IMR-90 (cell line): ENCODE data around the gene SLC47A2. TPM values are rescaled to one million over a fixed set of nuclear protein-coding genes. Genes with fewer than 3 reads are reported as not detected.

Experiments used
- ATAC-seq: fragments of 200-7000 bp; cut with Tn5 transposase; 2 replicates; pipeline ENCODE4 v1.9.1; 2020; ENCODE audit warnings: low read depth, mild to moderate bottlenecking, moderate library complexity
- BruUV-seq: library from RNA; stranded (reverse); fragments of 400-500 nt; replicated peaks from 2 replicates; lab custom pipeline; 2021; lab: Mats Ljungman, UMichigan
- CTCF ChIA-PET: fragments of 300-600 bp; formaldehyde crosslinking; extraction: SDS; loops from one replicate; lab custom pipeline; 2021; ENCODE audit warnings: antibody characterized with exemption; lab: Yijun Ruan, JAX
- POLR2A ChIA-PET: fragments of 300-600 bp; sonication (Branson Sonifier 250); formaldehyde crosslinking; loops from one replicate; lab custom pipeline; 2022; ENCODE audit warnings: antibody characterized with exemption; ENCODE audit not compliant: unreplicated experiment; lab: Charles Lee
- DNase-seq: peaks from one replicate; pipeline ENCODE4 v3.0.0; 2013
- H2AFZ ChIP-seq: replicated peaks from 2 replicates; pipeline ENCODE3; 2013; ENCODE audit warnings: low read length, mild to moderate bottlenecking; ENCODE audit not compliant: poor library complexity
- H2AK5ac ChIP-seq: 2 replicates; pipeline ENCODE4 v1.6.1; 2013; ENCODE audit warnings: low read depth, low read length, inconsistent platforms
- H2AK9ac ChIP-seq: replicated peaks from 2 replicates; pipeline ENCODE3; 2013; ENCODE audit warnings: mild to moderate bottlenecking, low read depth, low read length, moderate library complexity; ENCODE audit not compliant: poor library complexity
- H2BK120ac ChIP-seq: 2 replicates; pipeline ENCODE4 v1.6.1; 2013; ENCODE audit warnings: low read depth, low read length, inconsistent platforms
- H2BK15ac ChIP-seq: 3 replicates; pipeline ENCODE4 v1.6.1; 2013; ENCODE audit warnings: low read depth, low read length, inconsistent platforms
- H2BK20ac ChIP-seq: 2 replicates; pipeline ENCODE4 v1.6.1; 2013; ENCODE audit warnings: low read depth, mild to moderate bottlenecking, inconsistent platforms, low read length, moderate library complexity
- H2BK5ac ChIP-seq: 2 replicates; pipeline ENCODE4 v1.6.1; 2013; ENCODE audit warnings: mild to moderate bottlenecking, low read depth, low read length, inconsistent platforms; ENCODE audit not compliant: poor library complexity, severe bottlenecking
- H3K14ac ChIP-seq: replicated peaks from 2 replicates; pipeline ENCODE4 v1.6.1; 2013; ENCODE audit warnings: low read depth, low read length, inconsistent platforms
- H3K18ac ChIP-seq: 2 replicates; pipeline ENCODE4 v1.6.1; 2013; ENCODE audit warnings: low read depth, low read length, control low read depth
- H3K23ac ChIP-seq: 2 replicates; pipeline ENCODE4 v1.6.1; 2013; ENCODE audit warnings: low read depth, low read length, inconsistent platforms
- H3K27ac ChIP-seq: 2 replicates; pipeline ENCODE4 v1.5.1; 2013; ENCODE audit warnings: mild to moderate bottlenecking, control low read depth, low read length; ENCODE audit not compliant: insufficient read depth
- H3K27me3 ChIP-seq: 2 replicates; pipeline ENCODE4 v1.6.1; 2013; ENCODE audit warnings: low read length; ENCODE audit not compliant: control insufficient read depth, insufficient read depth
- H3K36me3 ChIP-seq: 2 replicates; pipeline ENCODE4 v1.6.1; 2013; ENCODE audit warnings: low read length, mixed read lengths; ENCODE audit not compliant: control insufficient read depth, insufficient read depth
- H3K4ac ChIP-seq: 2 replicates; pipeline ENCODE4 v1.6.1; 2013; ENCODE audit warnings: low read depth, low read length, inconsistent platforms
- H3K4me1 ChIP-seq: 2 replicates; pipeline ENCODE4 v1.6.1; 2013; ENCODE audit warnings: low read length, mixed read lengths; ENCODE audit not compliant: control insufficient read depth, insufficient read depth
- H3K4me2 ChIP-seq: 2 replicates; pipeline ENCODE4 v1.6.1; 2013; ENCODE audit warnings: low read depth, mild to moderate bottlenecking, control low read depth, low read length, moderate library complexity
- H3K4me3 ChIP-seq: 2 replicates; pipeline ENCODE4 v1.5.1; 2013; ENCODE audit warnings: low read depth, mild to moderate bottlenecking, control low read depth, low read length, moderate library complexity; ENCODE audit not compliant: insufficient read depth
- H3K56ac ChIP-seq: 2 replicates; pipeline ENCODE4 v1.6.1; 2013; ENCODE audit warnings: low read length, inconsistent platforms; ENCODE audit not compliant: insufficient read depth; ENCODE audit errors: extremely low read depth
- H3K79me1 ChIP-seq, 2 experiments: 2 replicates each; pipeline ENCODE4 v1.6.1; 2013; ENCODE audit warnings: low read length in 2 of 2, inconsistent platforms in 1 of 2, low read depth in 1 of 2
- H3K9ac ChIP-seq: 2 replicates; pipeline ENCODE4 v1.6.1; 2013; ENCODE audit warnings: low read depth, low read length, control low read depth
- H3K9me1 ChIP-seq: 2 replicates; pipeline ENCODE4 v1.6.1; 2013; ENCODE audit warnings: low read length, inconsistent platforms; ENCODE audit not compliant: insufficient read depth
- H3K9me3 ChIP-seq: 2 replicates; pipeline ENCODE4 v1.6.1; 2013; ENCODE audit warnings: low read length; ENCODE audit not compliant: control insufficient read depth, insufficient read depth
- H4K20me1 ChIP-seq: 2 replicates; pipeline ENCODE4 v1.6.1; 2013; ENCODE audit warnings: low read length, inconsistent platforms; ENCODE audit not compliant: insufficient read depth
- H4K5ac ChIP-seq: 2 replicates; pipeline ENCODE4 v1.6.1; 2013; ENCODE audit warnings: mild to moderate bottlenecking, low read depth, low read length, control low read depth
- H4K8ac ChIP-seq, 2 experiments: 2 replicates each; pipeline ENCODE4 v1.6.1; 2013; ENCODE audit warnings: low read depth in 2 of 2, low read length in 2 of 2, control low read depth in 1 of 2, inconsistent platforms in 1 of 2
- H4K91ac ChIP-seq: 2 replicates; pipeline ENCODE4 v1.6.1; 2013; ENCODE audit warnings: low read depth, low read length, inconsistent platforms; ENCODE audit not compliant: insufficient read depth
- CEBPB ChIP-seq: IDR thresholded peaks from 2 replicates; pipeline ENCODE4 v1.6.1; 2012; ENCODE audit warnings: low read depth, low read length, improper control_type of control experiment
- POLR2A ChIP-seq: IDR thresholded peaks from 2 replicates; pipeline ENCODE4 v1.6.1; 2012; ENCODE audit warnings: mild to moderate bottlenecking, low read depth, low read length
- RAD21 ChIP-seq: IDR thresholded peaks from 2 replicates; pipeline ENCODE4 v1.6.1; 2012; ENCODE audit warnings: low read length, improper control_type of control experiment
- WGBS, 2 experiments: methylation state at CpG; one replicate each; pipeline versions ENCODE4 v1.1.5 to v1.1.7; 2013; ENCODE audit warnings: missing lambda C conversion rate in 2 of 2; ENCODE audit not compliant: insufficient read length in 1 of 2; ENCODE audit errors: extremely low coverage in 2 of 2; 5-methylcytosine and 5-hydroxymethylcytosine counted together
- dilution Hi-C: fragments of 300-500 bp; cut with HindIII; formaldehyde crosslinking; loops from one replicate; pipeline ENCODE4 v1.14.3; 2018; ENCODE audit warnings: low sequenced_read_pairs; ENCODE audit not compliant: unreplicated experiment
- in situ Hi-C: fragments of 300-500 bp; cut with MboI; formaldehyde crosslinking; loops from 3 replicates; pipeline ENCODE4 v1.14.3; 2019; ENCODE audit warnings: low sequenced_read_pairs, inconsistent platforms, mixed read lengths
- intact Hi-C: fragments of 100-400 bp; cut with micrococcal nuclease; formaldehyde crosslinking; loops from 2 replicates; pipeline ENCODE4 v1.10.0; 2022
- polyA plus RNA-seq, 3 experiments: library from polyadenylated mRNA; depleted of rRNA; stranded (reverse); fragments of >200 nt; gene quantifications; 2 replicates each; pipeline ENCODE4 v1.2.3, GENCODE V29; 2012; ENCODE audit warnings: low replicate concordance in 1 of 3
- total RNA-seq: library from RNA; depleted of rRNA; stranded (reverse); fragments of >200 nt; gene quantifications from 2 replicates; pipeline ENCODE4 v1.2.3, GENCODE V29; 2012

SLC47A2 gene
- total and polyA plus RNA-seq, 2 of the 4 experiments (the other 2 are of a cell fraction): not detected

DNA sequence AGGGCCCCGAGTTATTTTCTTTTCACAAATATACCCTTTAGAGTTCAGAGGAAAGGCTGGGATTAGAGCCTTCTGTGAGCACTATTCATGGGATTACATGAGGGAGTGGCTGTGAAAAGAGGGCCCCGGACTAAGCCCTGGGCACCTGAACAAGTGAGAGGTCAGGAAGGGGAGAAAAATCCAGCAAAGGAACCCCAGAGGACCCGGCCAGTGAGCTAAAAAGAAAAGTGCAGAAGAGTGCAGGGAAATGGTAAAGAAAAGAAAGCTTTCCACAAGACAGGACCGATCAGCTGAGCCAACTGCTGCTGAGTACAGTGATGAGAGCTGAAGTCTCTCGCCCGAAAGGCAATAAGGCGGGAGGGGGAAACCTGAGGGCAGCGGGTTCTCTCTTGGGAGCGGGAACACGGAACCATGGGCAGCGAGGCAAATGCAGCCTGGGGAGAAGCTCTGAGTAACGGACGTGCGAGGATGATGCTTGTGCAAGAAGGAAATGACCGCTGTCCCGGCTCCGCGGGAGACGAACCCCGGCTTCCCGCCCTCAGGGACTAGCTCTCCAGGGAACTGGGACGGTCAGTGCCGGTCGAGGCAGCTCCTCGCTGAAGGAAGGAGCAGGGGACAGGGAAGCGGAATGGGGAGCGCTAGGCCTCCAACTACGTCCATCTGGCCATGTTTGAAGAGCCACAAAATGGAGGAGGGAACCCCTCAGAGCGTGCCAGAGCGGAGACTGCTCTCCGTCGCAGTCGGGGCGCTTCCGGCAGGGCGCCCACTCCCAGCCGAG, 68.5 kb downstream of the SLC47A2 start:
- in situ Hi-C loops: no loop called here
- Histone ChIP-seq H3K4me2 (peak overlapping the region; percentile 94), H2AK9ac (peak overlapping the region; percentile 79), H3K36me3 (no peaks in the 10 kb centered on the region), H4K5ac (peak overlapping the region; percentile 97), H3K14ac (peak overlapping the region; percentile 88), H2BK120ac (peak overlapping the region; percentile 82), H3K27ac (peak overlapping the region; percentile 64), H3K4me1 (peaks cover 8% of the 10 kb centered on the region), H3K4me3 (peak overlapping the region; percentile 72), H2AK5ac (0 out of 2 replicates have a peak overlapping the region, but pooled peaks have one; percentile 21), H3K23ac (peak overlapping the region; percentile 96), H2BK20ac (peak overlapping the region; percentile 50; the same call in 1 of the 2 replicates), H4K20me1 (peaks cover 6% of the 10 kb centered on the region; the same call in 1 of the 2 replicates), H3K27me3 (peaks cover 26% of the 10 kb centered on the region), H2BK5ac (peak overlapping the region; percentile 63), H3K18ac (peak overlapping the region; percentile 94), H2AFZ (peak overlapping the region; percentile 97), H4K8ac (peak overlapping the region; percentile 88 to 89), H3K79me1 (no peaks in the 10 kb centered on the region), H3K9me1 (no peaks in the 10 kb centered on the region), H4K91ac (peak overlapping the region; percentile 94), H3K9ac (peak overlapping the region; percentile 61), H3K4ac (peak overlapping the region; percentile 91), H3K56ac (0 out of 2 replicates have a peak overlapping the region, but pooled peaks have one; percentile 19), H3K9me3 (no peaks in the 10 kb centered on the region), H2BK15ac (peak overlapping the region; percentile 63; the same call in 2 of the 3 replicates)
- intact Hi-C loops: loop anchor here (2.0 to 5.0 kb wide), 3 partner anchors 115 to 286 kb away; partner anchors contain the start of gene B9D1
- TF ChIP-seq POLR2A (no peak), RAD21 (no peak), CEBPB (peak; percentile 72; the same call in 1 of the 2 replicates)
- WGBS, 2 experiments: 5% methylated on average over 20 of the region's 37 CpGs; no CpG with 5 or more reads in 1 of the 2 experiments
- DNase-seq: peak; percentile 54
- no TSS peak for BruUV-seq
- dilution Hi-C loops: no loop called here
- POLR2A ChIA-PET: interaction anchor here (1.0 kb wide), 1 partner anchor 80 kb away, joined by 3 read pairs; no protein-coding TSS in a partner anchor
- CTCF ChIA-PET: interaction anchor here (1.0 to 2.2 kb wide), 4 partner anchors 13 to 115 kb away, joined by 3 to 15 read pairs (median 4); no protein-coding TSS in a partner anchor
- peak; percentile 33 for ATAC-seq
